Neural cell (in vitro differentiated cells): ENCODE data around the gene RTN4RL1. TPM values are rescaled to one million over a fixed set of nuclear protein-coding genes. Genes with fewer than 3 reads are reported as not detected.
A peak's percentile ranks its signal among the peaks of the same experiment; 100 is the strongest.

Experiments
- H2AFZ ChIP-seq: fragments of 200-600, 300-800 bp; sonication (generic), shearing (Covaris generic); 2 replicates; pipeline ENCODE4 v1.6.0; 2014; ENCODE audit warnings: low read depth, mild to moderate bottlenecking, antibody characterized with exemption, low read length, moderate library complexity
- H3F3A ChIP-seq: fragments of 200-600 bp; shearing (Covaris generic); 2 replicates; pipeline ENCODE4 v1.6.1; 2016; ENCODE audit warnings: mild to moderate bottlenecking, moderate library complexity, mixed read lengths, antibody characterized with exemption, low read length; ENCODE audit not compliant: insufficient read depth, poor library complexity, severe bottlenecking
- H3K27ac ChIP-seq: fragments of 200-600, 300-800 bp; sonication (generic), shearing (Covaris generic); 2 replicates; pipeline ENCODE4 v1.5.1; 2014; ENCODE audit warnings: mild to moderate bottlenecking, low read length, moderate library complexity
- H3K27me3 ChIP-seq: fragments of 300-800, 200-600 bp; sonication (generic), shearing (Covaris generic); 2 replicates; pipeline ENCODE4 v1.6.0; 2014; ENCODE audit warnings: mild to moderate bottlenecking, low read depth, low read length, moderate library complexity; ENCODE audit not compliant: insufficient read depth
- H3K36me3 ChIP-seq: fragments of 300-800, 200-600 bp; sonication (generic), shearing (Covaris generic); 2 replicates; pipeline ENCODE4 v1.5.1; 2014; ENCODE audit warnings: mild to moderate bottlenecking, antibody characterized with exemption, low read length, moderate library complexity; ENCODE audit not compliant: insufficient read depth
- H3K4me2 ChIP-seq: fragments of 300-800, 200-600 bp; sonication (generic), shearing (Covaris generic); 2 replicates; pipeline ENCODE4 v1.6.0; 2014; ENCODE audit warnings: mild to moderate bottlenecking, low read length
- H3K4me3 ChIP-seq: fragments of 300-800, 200-600 bp; sonication (generic), shearing (Covaris generic); 2 replicates; pipeline ENCODE4 v1.5.1; 2014; ENCODE audit warnings: mild to moderate bottlenecking, low read length, moderate library complexity
- H3K79me2 ChIP-seq: fragments of 200-600 bp; shearing (Covaris generic); replicated peaks from 2 replicates; pipeline ENCODE4 v1.6.0; 2014; ENCODE audit warnings: mild to moderate bottlenecking, low read length, moderate library complexity; ENCODE audit not compliant: insufficient read depth
- H3K9ac ChIP-seq: fragments of 300-800, 200-600 bp; sonication (generic), shearing (Covaris generic); 2 replicates; pipeline ENCODE4 v1.6.1; 2016; ENCODE audit warnings: mild to moderate bottlenecking, low read length, mixed read lengths
- H3K9me2 ChIP-seq: fragments of 200-600 bp; shearing (Covaris generic); 2 replicates; pipeline ENCODE4 v1.6.1; 2016; ENCODE audit warnings: mild to moderate bottlenecking, low read length, mixed read lengths; ENCODE audit not compliant: insufficient read depth
- H3K9me3 ChIP-seq: fragments of 200-600, 300-800 bp; sonication (generic), shearing (Covaris generic); 2 replicates; pipeline ENCODE4 v1.6.1; 2016; ENCODE audit warnings: mild to moderate bottlenecking, mixed run types, low read length, moderate library complexity, mixed read lengths
- H4K20me1 ChIP-seq: fragments of 200-600 bp; shearing (Covaris generic); 2 replicates; pipeline ENCODE4 v1.6.1; 2016; ENCODE audit warnings: mild to moderate bottlenecking, mixed run types; ENCODE audit not compliant: insufficient read depth
- CTCF ChIP-seq: fragments of 450-650 bp; IDR thresholded peaks from 2 replicates; pipeline ENCODE4 v1.5.1; 2014; ENCODE audit warnings: antibody characterized with exemption, mild to moderate bottlenecking, moderate library complexity; ENCODE audit not compliant: poor library complexity, severe bottlenecking
- EP300 ChIP-seq: fragments of 450-650 bp; conservative IDR thresholded peaks from 2 replicates; pipeline ENCODE4 v1.6.1; 2014; ENCODE audit warnings: antibody characterized with exemption, mild to moderate bottlenecking, moderate library complexity; ENCODE audit not compliant: poor library complexity, severe bottlenecking
- EZH2 ChIP-seq: fragments of 200-600, 300-800 bp; shearing (Covaris generic), sonication (generic); IDR thresholded peaks from 2 replicates; pipeline ENCODE4 v1.6.1; 2014; ENCODE audit warnings: antibody characterized with exemption, low read length, borderline replicate concordance, mild to moderate bottlenecking; ENCODE audit not compliant: insufficient read depth, poor library complexity, severe bottlenecking
- MXI1 ChIP-seq: fragments of 450-650 bp; conservative IDR thresholded peaks from 2 replicates; pipeline ENCODE4 v1.6.1; 2014; ENCODE audit warnings: antibody characterized with exemption, mild to moderate bottlenecking; ENCODE audit not compliant: poor library complexity, severe bottlenecking
- POLR2AphosphoS5 ChIP-seq: IDR thresholded peaks from 2 replicates; pipeline ENCODE4 v1.6.1; 2012
- RAD21 ChIP-seq: fragments of 450-650 bp; conservative IDR thresholded peaks from 2 replicates; pipeline ENCODE4 v1.6.1; 2014; ENCODE audit warnings: antibody characterized with exemption, mild to moderate bottlenecking, moderate library complexity
- REST ChIP-seq: IDR thresholded peaks from 2 replicates; pipeline ENCODE4 v1.6.1; 2012; ENCODE audit warnings: borderline replicate concordance
- SMC3 ChIP-seq: fragments of 450-650 bp; conservative IDR thresholded peaks from 2 replicates; pipeline ENCODE4 v1.6.1; 2014; ENCODE audit warnings: antibody characterized with exemption, mild to moderate bottlenecking, moderate library complexity; ENCODE audit not compliant: poor library complexity
- TAF1 ChIP-seq: IDR thresholded peaks from 2 replicates; pipeline ENCODE4 v1.6.1; 2012; ENCODE audit warnings: low read depth
- polyA plus RNA-seq: library from polyadenylated mRNA; depleted of rRNA; stranded (reverse); fragments of >200 nt; gene quantifications from 2 replicates; pipeline ENCODE4 v1.2.3, GENCODE V29; 2014

The RTN4RL1 gene
- polyA plus RNA-seq, 1 donor from 2014 or later: 8.1 TPM

GRCh38 chr17:2050300-2051060, 25.3 kb upstream of the RTN4RL1 start:
- no peaks in the 10 kb centered on the region for H4K20me1 ChIP-seq
- H2AFZ ChIP-seq: no peak overlapping the region
- H3K27me3 ChIP-seq: peaks cover 37% of the 10 kb centered on the region
- peak overlapping the region; percentile 68 for H3K9ac ChIP-seq
- peak; percentile 55 for TF ChIP-seq POLR2AphosphoS5
- peak; percentile 25 for TF ChIP-seq MXI1
- no peak for TF ChIP-seq CTCF
- no peak for TF ChIP-seq TAF1
- peaks cover 3% of the 10 kb centered on the region for H3K79me2 ChIP-seq
- H3K4me2 ChIP-seq: no peak overlapping the region
- no peak overlapping the region for H3K27ac ChIP-seq
- H3F3A ChIP-seq: no peaks in the 10 kb centered on the region
- H3K36me3 ChIP-seq: no peaks in the 10 kb centered on the region
- no peaks in the 10 kb centered on the region for H3K9me3 ChIP-seq
- peak overlapping the region; percentile 68 for H3K4me3 ChIP-seq
- H3K9me2 ChIP-seq: no peaks in the 10 kb centered on the region

- Histone ChIP-seq H3K27me3 (peaks cover 30% of the 10 kb centered on the region), H3K9me3 (no peaks in the 10 kb centered on the region), H3K27ac (peak overlapping the region; percentile 53), H3K36me3 (no peaks in the 10 kb centered on the region), H3K4me3 (peak overlapping the region; percentile 85), H4K20me1 (no peaks in the 10 kb centered on the region), H3K9ac (peak overlapping the region; percentile 71), H3F3A (no peaks in the 10 kb centered on the region), H2AFZ (no peak overlapping the region), H3K79me2 (peaks cover 3% of the 10 kb centered on the region), H3K4me2 (peak overlapping the region; percentile 100), H3K9me2 (no peaks in the 10 kb centered on the region)
- TF ChIP-seq TAF1 (no peak), EZH2 (no peak), CTCF (no peak), MXI1 (peak; percentile 99), EP300 (peak; percentile 38), POLR2AphosphoS5 (peak; percentile 70), SMC3 (peak; percentile 47), REST (peak; percentile 73), RAD21 (peak; percentile 33)
Measured at GRCh38 chr17:2049333-2050299, 24.5 kb upstream of the RTN4RL1 start.
